Peyer's patch (tissue), 4 donors: Measurements from ENCODE around the gene TMEM132A.

Experiments used
- CTCF ChIP-seq, 6 experiments: fragments of 450-650 bp in 4 of 6; fragments of 200-600 bp in 2 of 6; sonication (generic) in 1 of 6; IDR thresholded peaks; one replicate each; pipeline ENCODE4 v1.5.1; 2017 to 2019; ENCODE audit warnings: antibody characterized with exemption in 6 of 6, mild to moderate bottlenecking in 3 of 6, moderate library complexity in 1 of 6
- POLR2A ChIP-seq, 2 donors: fragments of 450-650 bp; IDR thresholded peaks; one replicate each; pipeline ENCODE4 v1.5.1; 2017; ENCODE audit warnings: antibody characterized with exemption in 2 of 2, mild to moderate bottlenecking in 2 of 2, moderate library complexity in 2 of 2

GRCh38 chr11:60970890-60971289 lies 46.6 kb downstream of the TMEM132A start:
- TF ChIP-seq CTCF (IDR thresholded peaks at IDR 0.05): no peak
- no peak for TF ChIP-seq POLR2A (IDR thresholded peaks at IDR 0.05)
